Measurements from ENCODE around the gene SEMA4D.
A peak's percentile ranks its signal among the peaks of the same experiment; 100 is the strongest.

SEMA4D gene

GRCh38 chr9:89317282-89317681, 180.6 kb downstream of the SEMA4D start:
- H3K4me3 ChIP-seq (ENCODE audit: low read depth, low read length): no peak overlapping the region
- no peak for DNase-seq (ENCODE audit: low read depth)
- no peak for TF ChIP-seq CTCF (conservative IDR thresholded peaks at IDR 0.05; ENCODE audit: low read depth, low read length)

- H3K4me3 ChIP-seq (ENCODE audit: low read depth, low read length): no peak overlapping the region
- TF ChIP-seq CTCF (conservative IDR thresholded peaks at IDR 0.05; ENCODE audit: low read depth, low read length): no peak
- no peak for DNase-seq (ENCODE audit: low read depth)
These were observed 182.4 kb downstream of the SEMA4D start for GRCh38 chr9:89315482-89315881.

DNA sequence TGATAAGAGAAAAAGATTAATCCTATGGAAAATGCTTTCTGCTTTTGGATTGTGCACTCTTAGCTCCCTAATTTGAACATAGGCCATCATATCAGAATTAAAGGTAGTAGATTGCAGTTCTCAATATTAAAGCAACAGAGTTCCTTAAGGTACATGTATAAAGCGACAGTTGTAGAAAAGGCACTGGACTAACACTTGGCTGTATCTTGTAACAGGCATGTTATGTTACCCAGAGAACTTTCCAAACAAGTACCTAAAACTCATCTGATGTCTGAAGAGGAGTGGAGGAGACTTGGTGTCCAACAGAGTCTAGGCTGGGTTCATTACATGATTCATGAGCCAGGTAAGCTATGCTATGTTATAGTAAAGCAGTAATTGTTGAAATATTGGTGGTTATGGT, 183.0 kb downstream of the SEMA4D start:
- DNase-seq (ENCODE audit: low read depth): no peak
- H3K4me3 ChIP-seq (ENCODE audit: low read depth, low read length): no peak overlapping the region
- TF ChIP-seq CTCF (conservative IDR thresholded peaks at IDR 0.05; ENCODE audit: low read depth, low read length): no peak

GRCh38 chr9:89313842-89314241, 184.1 kb downstream of the SEMA4D start:
- peak; percentile 30 for DNase-seq (ENCODE audit: low read depth)
- peak overlapping the region; percentile 77 for H3K4me3 ChIP-seq (ENCODE audit: low read depth, low read length)
- no peak for TF ChIP-seq CTCF (conservative IDR thresholded peaks at IDR 0.05; ENCODE audit: low read depth, low read length)

GRCh38 chr9:89312222-89312571, 185.7 kb downstream of the SEMA4D start:
- no peak for TF ChIP-seq CTCF (conservative IDR thresholded peaks at IDR 0.05; ENCODE audit: low read depth, low read length)
- H3K4me3 ChIP-seq (ENCODE audit: low read depth, low read length): peak overlapping the region; percentile 77
- peak; percentile 25 for DNase-seq (ENCODE audit: low read depth)

GRCh38 chr9:89311346-89312221, 186.3 kb downstream of the SEMA4D start:
- no peak for TF ChIP-seq CTCF (conservative IDR thresholded peaks at IDR 0.05; ENCODE audit: low read depth, low read length)
- DNase-seq (ENCODE audit: low read depth): peak; percentile 20
- H3K4me3 ChIP-seq (ENCODE audit: low read depth, low read length): peak overlapping the region; percentile 77

Measured in choroid plexus epithelial cell (primary cell).